ENCODE results near the gene RALGPS1. TPM values are rescaled to one million over a fixed set of nuclear protein-coding genes. Genes with fewer than 3 reads are reported as not detected.

The RALGPS1 gene
- total RNA-seq, 6 donors from 2014 or later = 12.3 to 52.4 (median 17.1) TPM

DNA sequence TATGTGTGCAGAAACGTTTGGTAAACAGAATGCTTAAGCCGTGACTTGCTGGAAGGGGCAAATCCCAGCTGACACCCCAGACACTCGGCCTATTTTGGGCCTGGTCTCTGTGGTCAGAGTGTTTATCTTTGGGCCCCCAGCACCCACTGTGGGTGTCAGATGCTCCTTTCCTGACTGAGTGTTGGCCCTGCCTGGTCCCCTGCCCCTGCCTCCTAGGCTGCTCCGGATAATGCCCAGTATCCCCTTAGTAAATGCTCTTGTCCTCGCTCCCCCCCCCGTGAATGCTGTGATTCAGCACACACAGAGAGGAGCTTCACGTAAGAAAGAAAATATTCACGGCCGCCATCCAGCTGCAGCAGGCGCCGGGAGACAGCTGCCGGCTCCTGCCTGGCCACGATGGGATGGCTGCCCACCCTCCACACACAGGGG is 219.2 kb downstream of the RALGPS1 start:
- no peak overlapping the region for H3K4me3 ChIP-seq
- H3K27me3 ChIP-seq = no peaks in the 10 kb centered on the region
- H3K9me3 ChIP-seq = no peaks in the 10 kb centered on the region
- peaks cover 21 to 41% (median 31%) of the 10 kb centered on the region in 4 donors for H3K4me1 ChIP-seq
- H3K36me3 ChIP-seq = no peaks in the 10 kb centered on the region
- DNase-seq (peak in 1 of 2 donors; percentile 50), ATAC-seq (ENCODE audit: low FRiP score in 2 of 2) (peak in 1 of 2 donors; percentile 74)
- TF ChIP-seq EP300 (IDR thresholded peaks at IDR 0.05) (no peak), POLR2AphosphoS5 (IDR thresholded peaks at IDR 0.05) (peak in 1 of 2 donors; percentile 43)
- 62 to 66% methylated on average over 12 to 13 of the region's 13 CpGs for WGBS, 2 donors
- peak overlapping the region; percentile 61 to 76 (median 66) for H3K27ac ChIP-seq

DNA sequence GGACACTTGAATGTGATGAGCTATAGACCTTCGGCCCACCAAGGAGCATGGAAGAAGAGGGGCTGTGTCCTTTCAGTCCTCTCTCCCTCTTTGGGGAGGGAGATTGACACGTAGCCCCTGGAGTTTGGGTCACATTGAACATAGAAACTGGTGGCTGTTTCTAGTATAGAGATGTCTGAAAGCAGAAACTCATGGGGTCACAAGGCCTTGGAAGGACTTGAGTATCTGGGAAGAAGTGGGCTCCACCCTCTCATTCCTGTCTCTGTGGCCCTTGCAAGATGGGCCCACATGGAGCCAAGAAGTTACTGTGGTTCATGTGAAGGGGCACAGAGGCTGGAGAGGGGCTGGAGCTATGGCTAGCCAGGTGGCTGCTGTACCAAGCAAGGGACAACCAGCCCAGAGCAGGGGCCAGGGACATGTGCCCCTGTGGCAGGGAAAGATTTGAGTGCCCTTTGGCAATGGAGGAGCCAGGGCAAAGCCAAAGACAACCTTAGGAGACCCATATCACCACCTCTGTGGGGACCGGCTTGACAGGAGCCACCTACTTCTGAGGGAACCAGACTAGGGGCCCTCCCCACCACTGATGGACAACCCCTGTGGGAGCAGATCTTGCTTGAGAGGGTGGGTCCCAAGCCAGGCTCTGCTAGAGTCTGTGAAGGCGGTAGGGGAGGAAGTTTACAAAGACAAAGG is 220.6 kb downstream of the RALGPS1 start:
- Histone ChIP-seq H3K36me3 (no peaks in the 10 kb centered on the region), H3K4me1 (peaks cover 15 to 39% (median 28%) of the 10 kb centered on the region in 4 donors), H3K27me3 (no peaks in the 10 kb centered on the region), H3K27ac (peak overlapping the region in 1 of 4 donors; percentile 76), H3K4me3 (no peak overlapping the region), H3K9me3 (no peaks in the 10 kb centered on the region)
- DNase-seq (no peak), ATAC-seq (ENCODE audit: low FRiP score in 2 of 2) (no peak)
- TF ChIP-seq EP300 (IDR thresholded peaks at IDR 0.05) (no peak), POLR2A (IDR thresholded peaks at IDR 0.05) (no peak), POLR2AphosphoS5 (IDR thresholded peaks at IDR 0.05) (no peak)
- TF ChIP-seq, protein P1, sequence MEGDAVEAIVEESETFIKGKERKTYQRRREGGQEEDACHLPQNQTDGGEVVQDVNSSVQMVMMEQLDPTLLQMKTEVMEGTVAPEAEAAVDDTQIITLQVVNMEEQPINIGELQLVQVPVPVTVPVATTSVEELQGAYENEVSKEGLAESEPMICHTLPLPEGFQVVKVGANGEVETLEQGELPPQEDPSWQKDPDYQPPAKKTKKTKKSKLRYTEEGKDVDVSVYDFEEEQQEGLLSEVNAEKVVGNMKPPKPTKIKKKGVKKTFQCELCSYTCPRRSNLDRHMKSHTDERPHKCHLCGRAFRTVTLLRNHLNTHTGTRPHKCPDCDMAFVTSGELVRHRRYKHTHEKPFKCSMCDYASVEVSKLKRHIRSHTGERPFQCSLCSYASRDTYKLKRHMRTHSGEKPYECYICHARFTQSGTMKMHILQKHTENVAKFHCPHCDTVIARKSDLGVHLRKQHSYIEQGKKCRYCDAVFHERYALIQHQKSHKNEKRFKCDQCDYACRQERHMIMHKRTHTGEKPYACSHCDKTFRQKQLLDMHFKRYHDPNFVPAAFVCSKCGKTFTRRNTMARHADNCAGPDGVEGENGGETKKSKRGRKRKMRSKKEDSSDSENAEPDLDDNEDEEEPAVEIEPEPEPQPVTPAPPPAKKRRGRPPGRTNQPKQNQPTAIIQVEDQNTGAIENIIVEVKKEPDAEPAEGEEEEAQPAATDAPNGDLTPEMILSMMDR (IDR thresholded peaks at IDR 0.05) = no peak
- WGBS, 2 donors = 97 to 100% methylated on average over 2 to 3 of the region's 4 CpGs

DNA sequence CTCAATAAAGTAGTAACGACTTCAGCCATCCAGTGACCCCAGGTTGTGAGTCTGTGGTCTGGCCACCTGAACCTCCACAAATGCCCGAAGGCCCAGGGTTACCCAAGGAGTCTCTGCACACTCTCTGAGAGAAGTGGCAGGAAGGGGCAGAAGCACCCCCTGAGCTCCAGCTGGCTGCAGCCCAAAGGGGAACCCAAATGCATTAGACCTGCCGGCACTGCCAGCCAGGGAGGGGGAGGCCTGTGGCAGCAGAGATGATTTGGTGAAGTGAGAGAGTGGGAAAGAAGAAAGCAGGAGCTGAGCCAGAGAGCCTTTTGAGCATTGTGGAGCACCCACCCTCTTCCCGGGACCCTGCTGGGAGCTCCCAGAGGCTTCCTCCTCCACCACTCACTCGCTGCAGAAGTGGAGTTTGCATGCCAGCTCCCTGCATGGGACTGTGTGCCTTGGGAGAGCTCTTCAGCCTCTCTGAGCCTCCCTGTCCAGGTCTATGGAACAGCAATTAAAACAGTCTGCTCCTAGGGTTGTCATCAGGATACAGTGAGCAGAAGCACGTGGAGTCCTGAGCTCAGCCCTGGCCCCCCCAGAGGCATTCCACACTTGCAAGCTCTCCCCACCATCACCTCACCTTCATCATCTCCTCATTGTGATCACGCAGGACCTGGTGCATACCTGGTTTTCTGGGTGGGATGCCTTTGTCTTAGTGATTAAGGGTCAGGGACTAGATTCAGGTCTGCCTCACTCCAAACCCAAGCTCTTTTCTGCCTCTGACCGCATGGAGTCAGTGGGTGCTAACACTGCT is 221.7 kb downstream of the RALGPS1 start:
- peaks cover 15 to 31% (median 21%) of the 10 kb centered on the region in 4 donors for H3K4me1 ChIP-seq
- H3K36me3 ChIP-seq = no peaks in the 10 kb centered on the region
- no peak for TF ChIP-seq POLR2AphosphoS5 (IDR thresholded peaks at IDR 0.05)
- TF ChIP-seq POLR2A (IDR thresholded peaks at IDR 0.05) = no peak
- no peak for TF ChIP-seq EP300 (IDR thresholded peaks at IDR 0.05)
- TF ChIP-seq, protein P1 (IDR thresholded peaks at IDR 0.05) = no peak
- 82 to 91% methylated on average over 8 of the region's 8 CpGs for WGBS, 2 donors
- H3K9me3 ChIP-seq = no peaks in the 10 kb centered on the region
- DNase-seq (no peak), ATAC-seq (ENCODE audit: low FRiP score in 2 of 2) (no peak)
- H3K27ac ChIP-seq = no peak overlapping the region
- H3K27me3 ChIP-seq = no peaks in the 10 kb centered on the region
- no peak overlapping the region for H3K4me3 ChIP-seq

DNA sequence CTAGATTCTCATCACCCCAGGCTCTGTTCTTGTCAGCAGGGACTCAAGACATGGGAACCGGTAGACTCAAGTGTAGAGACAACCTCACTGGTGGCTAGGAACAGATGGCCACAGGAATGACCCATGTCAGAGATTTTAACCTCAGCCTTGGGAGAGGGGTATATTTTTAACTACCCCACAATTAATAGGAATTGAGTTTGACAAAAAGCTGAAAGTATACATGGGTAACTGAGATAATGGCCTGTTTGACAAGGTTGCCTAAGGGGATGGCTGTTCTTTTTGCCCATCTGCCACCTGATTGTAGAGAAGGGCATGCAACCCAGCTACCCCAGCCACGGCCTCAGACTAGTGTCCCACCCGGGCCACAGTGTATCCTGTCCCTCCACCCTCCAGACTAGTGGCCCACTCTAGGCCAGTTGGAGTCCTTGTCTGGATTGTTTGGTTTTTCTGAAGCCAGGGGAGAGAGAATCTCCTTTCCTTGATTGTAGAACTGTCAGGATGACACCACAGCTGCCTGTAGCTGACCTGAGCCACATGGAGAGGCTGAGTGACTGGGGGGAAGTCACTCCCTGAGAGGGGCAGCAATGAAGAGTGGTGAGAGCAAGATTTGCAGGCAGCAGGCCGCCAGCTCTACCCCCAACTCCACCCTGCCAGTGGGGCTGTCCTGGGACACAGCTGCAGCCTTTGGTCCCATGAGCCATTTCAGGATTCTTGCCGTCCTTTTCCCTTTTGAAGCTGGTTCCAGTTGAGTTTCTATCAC is 222.5 kb downstream of the RALGPS1 start:
- no peak for TF ChIP-seq POLR2AphosphoS5 (IDR thresholded peaks at IDR 0.05)
- no peak for TF ChIP-seq EP300 (IDR thresholded peaks at IDR 0.05)
- no peak for TF ChIP-seq POLR2A (IDR thresholded peaks at IDR 0.05)
- DNase-seq (no peak), ATAC-seq (ENCODE audit: low FRiP score in 2 of 2) (no peak)
- H3K27me3 ChIP-seq = no peaks in the 10 kb centered on the region
- H3K4me1 ChIP-seq = peaks cover 10 to 24% (median 15%) of the 10 kb centered on the region in 4 donors
- no peaks in the 10 kb centered on the region for H3K9me3 ChIP-seq
- H3K36me3 ChIP-seq = no peaks in the 10 kb centered on the region
- WGBS, 2 donors = 85 to 92% methylated on average over 4 to 5 of the region's 5 CpGs
- H3K27ac ChIP-seq = no peak overlapping the region
- no peak overlapping the region for H3K4me3 ChIP-seq

DNA sequence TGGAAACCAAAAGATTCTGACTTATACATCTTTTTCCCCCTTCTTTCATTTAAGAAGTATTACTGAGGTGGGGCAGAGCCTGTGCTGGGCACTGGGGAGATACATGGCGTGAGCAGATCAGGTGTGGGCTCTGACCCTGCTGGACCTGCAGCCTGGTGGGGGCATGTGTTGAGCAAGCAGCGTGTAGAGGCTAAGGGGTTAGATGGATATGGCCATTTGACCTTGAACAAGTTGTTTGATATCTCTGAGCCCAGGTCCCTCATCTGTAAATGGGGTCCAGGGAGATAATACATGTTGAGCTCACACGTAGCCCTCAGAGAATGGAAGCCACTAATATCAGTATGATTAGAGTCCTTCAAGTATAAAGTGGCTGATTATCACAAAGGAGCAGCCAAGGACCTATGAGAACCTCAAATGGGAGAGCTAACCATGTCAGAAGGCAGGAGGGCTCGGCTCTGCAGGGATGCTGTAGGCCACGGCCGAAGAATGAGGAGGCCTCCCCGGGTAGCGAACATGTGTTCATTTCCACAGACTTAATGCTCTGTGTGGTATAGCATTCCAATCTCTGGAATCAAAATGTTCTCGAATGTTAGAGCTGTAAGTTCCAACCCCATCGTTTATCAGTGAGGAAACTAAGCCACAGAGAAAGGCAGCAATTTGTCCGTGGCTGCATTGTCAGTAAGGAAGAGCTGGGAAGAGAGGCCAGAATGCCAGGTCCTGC is 223.2 kb downstream of the RALGPS1 start:
- TF ChIP-seq, protein P1 (IDR thresholded peaks at IDR 0.05) = no peak
- TF ChIP-seq EP300 (IDR thresholded peaks at IDR 0.05) (no peak), POLR2A (IDR thresholded peaks at IDR 0.05) (no peak), POLR2AphosphoS5 (IDR thresholded peaks at IDR 0.05) (no peak)
- WGBS, 2 donors = 92 to 96% methylated on average over 11 of the region's 11 CpGs
- Histone ChIP-seq H3K27me3 (no peaks in the 10 kb centered on the region), H3K27ac (no peak overlapping the region), H3K9me3 (no peaks in the 10 kb centered on the region), H3K36me3 (no peaks in the 10 kb centered on the region), H3K4me1 (peaks cover 8 to 18% (median 14%) of the 10 kb centered on the region in 4 donors), H3K4me3 (no peak overlapping the region)
- no peak for ATAC-seq (ENCODE audit: low FRiP score in 2 of 2)
- DNase-seq = no peak
